CD4-positive, alpha-beta memory T cell (primary cell): ENCODE data around the gene VSTM5. TPM values are rescaled to one million over a fixed set of nuclear protein-coding genes. Genes with fewer than 3 reads are reported as not detected.

ENCODE experiments used
- CTCF ChIA-PET: fragments of 350-600 bp; sonication (Branson Sonifier 250); formaldehyde crosslinking; loops from one replicate; lab custom pipeline; 2021; ENCODE audit warnings: inconsistent platforms; ENCODE audit not compliant: partially characterized antibody; lab: Charles Lee
- POLR2A ChIA-PET: fragments of 350-600 bp; sonication (Branson Sonifier 250); formaldehyde crosslinking; loops from one replicate; lab custom pipeline; 2021; ENCODE audit not compliant: partially characterized antibody; lab: Charles Lee
- DNase-seq, 5 donors: peaks; one replicate each; pipeline versions ENCODE4 v3.0.0 to v3.0.0-alpha.2; 2020 to 2022; ENCODE audit warnings: mixed read lengths in 1 of 5
- H3K27ac ChIP-seq: one replicate; pipeline ENCODE4 v1.7.0; 2013; ENCODE audit warnings: low read depth, low read length
- H3K27me3 ChIP-seq: 2 replicates; pipeline ENCODE4 v1.7.0; 2013; ENCODE audit warnings: mild to moderate bottlenecking, low read length, moderate library complexity; ENCODE audit not compliant: insufficient read depth
- H3K36me3 ChIP-seq: 2 replicates; pipeline ENCODE4 v1.7.0; 2013; ENCODE audit warnings: mild to moderate bottlenecking, low read length, moderate library complexity; ENCODE audit not compliant: insufficient read depth
- H3K4me1 ChIP-seq: 2 replicates; pipeline ENCODE4 v1.7.0; 2013; ENCODE audit warnings: mild to moderate bottlenecking, low read length, moderate library complexity; ENCODE audit not compliant: insufficient read depth
- H3K4me3 ChIP-seq, 2 donors: one replicate each; pipeline ENCODE4 v1.7.0; 2013; ENCODE audit warnings: low read length in 2 of 2, mild to moderate bottlenecking in 1 of 2
- H3K9me3 ChIP-seq, 2 donors: one replicate each; pipeline ENCODE4 v1.7.0; 2013; ENCODE audit warnings: low read length in 2 of 2, control low read depth in 1 of 2; ENCODE audit not compliant: control insufficient read depth in 1 of 2
- H3K27ac Mint-ChIP-seq, 7 donors: one replicate each; pipeline ENCODE4 v1.8.0; 2020 to 2021; ENCODE audit warnings: mixed read lengths in 7 of 7, mild to moderate bottlenecking in 6 of 7, inconsistent platforms in 3 of 7, moderate library complexity in 3 of 7
- H3K27me3 Mint-ChIP-seq, 2 donors: one replicate each; pipeline ENCODE4 v1.8.0; 2020 to 2021; ENCODE audit warnings: mixed read lengths in 2 of 2
- H3K36me3 Mint-ChIP-seq, 2 donors: one replicate each; pipeline ENCODE4 v1.8.0; 2020 to 2021; ENCODE audit warnings: mixed read lengths in 2 of 2, inconsistent platforms in 1 of 2, mild to moderate bottlenecking in 1 of 2
- H3K4me1 Mint-ChIP-seq, 4 donors: one replicate each; pipeline ENCODE4 v1.8.0; 2020 to 2021; ENCODE audit warnings: mixed read lengths in 4 of 4, mild to moderate bottlenecking in 1 of 4
- H3K4me3 Mint-ChIP-seq, 8 donors: one replicate each; pipeline ENCODE4 v1.8.0; 2020 to 2021; ENCODE audit warnings: mixed read lengths in 8 of 8, mild to moderate bottlenecking in 7 of 8, moderate library complexity in 6 of 8, inconsistent platforms in 3 of 8
- H3K9me3 Mint-ChIP-seq, 8 donors: one replicate each; pipeline ENCODE4 v1.8.0; 2020 to 2021; ENCODE audit warnings: mixed read lengths in 8 of 8, mild to moderate bottlenecking in 5 of 8, inconsistent platforms in 3 of 8, moderate library complexity in 1 of 8
- intact Hi-C: fragments of 100-400 bp; cut with micrococcal nuclease; formaldehyde crosslinking; loops from one replicate; pipeline ENCODE4 v1.15.1; 2023
- polyA plus RNA-seq, 2 donors: library from polyadenylated mRNA; unstranded; fragments of 300-500 nt; fragmentation: Illumina TruSeq; gene quantifications; one replicate each; pipeline ENCODE4 v1.2.3, GENCODE V29; 2021
- total RNA-seq, 2 experiments: library from RNA; stranded (reverse); gene quantifications; one replicate each; pipeline ENCODE4 v1.2.3, GENCODE V29; 2021

The VSTM5 gene
- total and polyA plus RNA-seq, 4 experiments from 2014 or later = not detected

DNA sequence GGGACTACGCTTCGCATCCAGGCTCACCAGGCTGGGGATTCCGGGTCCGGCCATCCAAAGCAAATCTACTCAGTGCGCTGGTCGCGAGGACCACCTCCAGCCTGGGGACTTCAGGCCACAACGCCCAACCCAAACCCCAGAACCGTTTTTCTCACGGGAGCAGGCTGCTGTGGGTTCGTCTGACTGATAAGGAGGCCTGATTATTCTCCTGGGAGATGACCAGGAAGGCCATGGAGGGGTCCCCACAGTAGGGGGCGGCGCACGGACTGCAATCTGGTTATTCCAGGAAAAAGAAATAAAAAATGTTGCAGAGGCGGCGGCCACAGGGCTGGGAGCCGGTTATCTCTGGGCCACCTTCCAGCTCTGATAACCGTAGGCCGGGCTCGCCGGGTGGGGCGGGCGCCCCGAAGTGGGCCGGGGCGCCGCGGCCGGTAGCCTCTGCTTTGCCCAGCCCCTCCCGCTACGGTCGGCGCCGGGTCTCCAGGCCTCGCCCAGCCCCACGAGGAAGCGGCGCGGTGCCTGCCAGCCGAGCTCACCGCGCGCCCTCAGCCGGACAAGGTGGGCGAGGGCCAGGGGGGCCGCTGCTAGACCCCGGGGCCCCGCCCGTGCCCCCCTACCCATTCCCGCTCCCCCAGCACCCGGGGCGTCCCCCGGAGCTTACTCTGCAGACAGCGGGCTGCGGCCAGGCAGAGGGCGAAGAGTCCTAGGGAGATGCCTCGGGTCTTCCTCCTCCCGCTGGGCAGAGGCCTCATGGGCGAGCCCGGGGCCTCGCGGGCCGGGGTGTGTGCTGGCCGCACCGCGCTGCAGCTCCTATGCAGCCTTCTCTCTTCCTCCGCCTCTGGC is 446 bp downstream of the VSTM5 start:
- H3K4me3 Mint-ChIP-seq = peak overlapping the region in 3 of 8 donors; percentile 12 to 43 (median 15)
- DNase-seq = no peak
- peaks cover 3% of the 10 kb centered on the region for H3K27me3 ChIP-seq
- ChIA-PET POLR2A (no interaction called here), CTCF (no interaction called here)
- H3K27ac ChIP-seq = no peak overlapping the region
- no peaks in the 10 kb centered on the region for H3K9me3 ChIP-seq
- H3K36me3 ChIP-seq = no peaks in the 10 kb centered on the region
- H3K36me3 Mint-ChIP-seq = no peaks in the 10 kb centered on the region
- no peak overlapping the region for H3K27ac Mint-ChIP-seq
- no peak overlapping the region for H3K4me3 ChIP-seq
- H3K4me1 ChIP-seq = no peaks in the 10 kb centered on the region
- H3K27me3 Mint-ChIP-seq = peaks cover 15 to 27% of the 10 kb centered on the region in 2 donors
- no peaks in the 10 kb centered on the region for H3K9me3 Mint-ChIP-seq
- intact Hi-C loops = no loop called here
- peaks cover 0 to 6% (median 2%) of the 10 kb centered on the region in 4 donors for H3K4me1 Mint-ChIP-seq

- H3K27ac Mint-ChIP-seq = no peak overlapping the region
- POLR2A ChIA-PET = no interaction called here
Measured at GRCh38 chr11:93849201-93849600, 1.2 kb downstream of the VSTM5 start.

GRCh38 chr11:93846411-93846810 is 4.0 kb downstream of the VSTM5 start:
- no peaks in the 10 kb centered on the region for H3K4me1 ChIP-seq
- H3K4me3 ChIP-seq = no peak overlapping the region
- CTCF ChIA-PET = no interaction called here
- H3K27ac ChIP-seq = no peak overlapping the region
- no peaks in the 10 kb centered on the region for H3K9me3 ChIP-seq
- Mint-ChIP-seq H3K9me3 (no peaks in the 10 kb centered on the region), H3K36me3 (no peaks in the 10 kb centered on the region), H3K27ac (no peak overlapping the region), H3K4me1 (peaks cover 0 to 6% (median 2%) of the 10 kb centered on the region in 4 donors), H3K4me3 (no peak overlapping the region), H3K27me3 (peaks cover 10 to 15% of the 10 kb centered on the region in 2 donors)
- no peak for DNase-seq
- intact Hi-C loops = no loop called here
- H3K36me3 ChIP-seq = no peaks in the 10 kb centered on the region
- H3K27me3 ChIP-seq = peaks cover 3% of the 10 kb centered on the region
- POLR2A ChIA-PET = interaction anchor here (0.8 kb wide), 1 partner anchor 341 kb away, joined by 4 read pairs; no protein-coding TSS in a partner anchor

More at GRCh38 chr11:93849201-93849600, 1.2 kb downstream of the VSTM5 start:
- H3K27ac ChIP-seq = no peak overlapping the region
- no peaks in the 10 kb centered on the region for H3K4me1 ChIP-seq
- Mint-ChIP-seq H3K9me3 (no peaks in the 10 kb centered on the region), H3K36me3 (no peaks in the 10 kb centered on the region), H3K27me3 (peaks cover 15 to 27% of the 10 kb centered on the region in 2 donors), H3K4me1 (peaks cover 0 to 6% (median 2%) of the 10 kb centered on the region in 4 donors), H3K4me3 (peak overlapping the region in 3 of 8 donors; percentile 12 to 52 (median 43))
- no peaks in the 10 kb centered on the region for H3K9me3 ChIP-seq
- intact Hi-C loops = no loop called here
- peaks cover 3% of the 10 kb centered on the region for H3K27me3 ChIP-seq
- no peaks in the 10 kb centered on the region for H3K36me3 ChIP-seq
- no peak overlapping the region for H3K4me3 ChIP-seq
- no peak for DNase-seq
- CTCF ChIA-PET = no interaction called here

- intact Hi-C loops = no loop called here
- Mint-ChIP-seq H3K27me3 (peaks cover 10 to 13% of the 10 kb centered on the region in 2 donors), H3K4me1 (peaks cover 0 to 6% (median 2%) of the 10 kb centered on the region in 4 donors), H3K9me3 (no peaks in the 10 kb centered on the region), H3K27ac (no peak overlapping the region), H3K36me3 (no peaks in the 10 kb centered on the region), H3K4me3 (no peak overlapping the region)
- Histone ChIP-seq H3K4me1 (no peaks in the 10 kb centered on the region), H3K36me3 (no peaks in the 10 kb centered on the region), H3K27ac (no peak overlapping the region), H3K4me3 (no peak overlapping the region), H3K9me3 (no peaks in the 10 kb centered on the region), H3K27me3 (no peaks in the 10 kb centered on the region)
- no peak for DNase-seq
- POLR2A ChIA-PET = interaction anchor here (0.8 kb wide), 1 partner anchor 342 kb away, joined by 4 read pairs; no protein-coding TSS in a partner anchor
- CTCF ChIA-PET = no interaction called here
Measured at GRCh38 chr11:93845181-93846092, 5.0 kb downstream of the VSTM5 start.

- intact Hi-C loops = no loop called here
- Mint-ChIP-seq H3K27me3 (peaks cover 9 to 11% of the 10 kb centered on the region in 2 donors), H3K27ac (no peak overlapping the region), H3K36me3 (no peaks in the 10 kb centered on the region), H3K4me1 (peaks cover 0 to 3% (median 2%) of the 10 kb centered on the region in 4 donors), H3K4me3 (no peak overlapping the region), H3K9me3 (no peaks in the 10 kb centered on the region)
- Histone ChIP-seq H3K4me1 (no peaks in the 10 kb centered on the region), H3K27me3 (no peaks in the 10 kb centered on the region), H3K27ac (no peak overlapping the region), H3K9me3 (no peaks in the 10 kb centered on the region), H3K4me3 (no peak overlapping the region), H3K36me3 (no peaks in the 10 kb centered on the region)
- ChIA-PET CTCF (no interaction called here), POLR2A (no interaction called here)
- no peak for DNase-seq
Measured at GRCh38 chr11:93844568-93844967, 5.8 kb downstream of the VSTM5 start.

DNA sequence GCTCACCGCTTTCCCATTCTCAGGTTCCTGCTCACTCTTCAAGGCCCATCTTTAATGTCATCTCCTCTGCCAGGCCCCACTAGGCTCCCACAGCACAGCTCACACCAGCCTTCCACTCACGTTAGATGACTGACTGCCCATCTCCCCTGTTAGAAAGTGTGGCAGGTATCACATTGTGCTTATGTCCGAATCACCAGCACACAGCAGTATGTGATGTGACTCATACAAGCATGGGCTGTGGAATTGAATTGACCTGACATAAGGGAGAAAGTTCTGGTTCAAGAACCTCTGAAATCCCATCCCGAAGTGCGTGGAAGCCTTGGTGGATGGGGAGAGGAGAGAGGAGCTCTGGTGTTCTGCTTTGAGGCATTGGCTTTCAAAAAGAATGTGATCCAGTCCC is 6.5 kb downstream of the VSTM5 start:
- CTCF ChIA-PET = no interaction called here
- Histone ChIP-seq H3K36me3 (no peaks in the 10 kb centered on the region), H3K27me3 (no peaks in the 10 kb centered on the region), H3K27ac (no peak overlapping the region), H3K9me3 (no peaks in the 10 kb centered on the region), H3K4me1 (no peaks in the 10 kb centered on the region), H3K4me3 (no peak overlapping the region)
- DNase-seq = no peak
- Mint-ChIP-seq H3K4me3 (no peak overlapping the region), H3K4me1 (no peaks in the 10 kb centered on the region), H3K27me3 (peaks cover 5 to 7% of the 10 kb centered on the region in 2 donors), H3K36me3 (no peaks in the 10 kb centered on the region), H3K9me3 (no peaks in the 10 kb centered on the region), H3K27ac (no peak overlapping the region)
- POLR2A ChIA-PET = no interaction called here
- intact Hi-C loops = no loop called here

- Mint-ChIP-seq H3K27me3 (peaks cover 0 to 2% of the 10 kb centered on the region in 2 donors), H3K4me1 (no peaks in the 10 kb centered on the region), H3K4me3 (no peak overlapping the region), H3K27ac (no peak overlapping the region), H3K36me3 (no peaks in the 10 kb centered on the region), H3K9me3 (no peaks in the 10 kb centered on the region)
- DNase-seq = no peak
- Histone ChIP-seq H3K4me1 (no peaks in the 10 kb centered on the region), H3K9me3 (no peaks in the 10 kb centered on the region), H3K27me3 (no peaks in the 10 kb centered on the region), H3K27ac (no peak overlapping the region), H3K4me3 (no peak overlapping the region), H3K36me3 (no peaks in the 10 kb centered on the region)
- CTCF ChIA-PET = interaction anchor here (0.6 kb wide), 1 partner anchor 12 kb away, joined by 3 read pairs; no protein-coding TSS in a partner anchor
- POLR2A ChIA-PET = no interaction called here
- intact Hi-C loops = no loop called here
Measured at GRCh38 chr11:93842461-93842860, 8.0 kb downstream of the VSTM5 start.
